Non-pigmented ciliary epithelial cell (primary cell): ENCODE results near the gene PNPLA8.
"Not testable (repeated sequence)": the region's sequence is repeated elsewhere in the genome, so short reads cannot be mapped to it uniquely, and the experiment has no call there.

Source experiments
- DNase-seq: peaks from one replicate; pipeline ENCODE4 v3.0.0-alpha.2; 2010; ENCODE audit warnings: low read depth

PNPLA8 gene

GRCh38 chr7:108529341-108529740 is 3.4 kb upstream of the PNPLA8 start:
- DNase-seq: no peak

- DNase-seq: no peak
Observed at GRCh38 chr7:108528183-108528712, 2.3 kb upstream of the PNPLA8 start.

DNA sequence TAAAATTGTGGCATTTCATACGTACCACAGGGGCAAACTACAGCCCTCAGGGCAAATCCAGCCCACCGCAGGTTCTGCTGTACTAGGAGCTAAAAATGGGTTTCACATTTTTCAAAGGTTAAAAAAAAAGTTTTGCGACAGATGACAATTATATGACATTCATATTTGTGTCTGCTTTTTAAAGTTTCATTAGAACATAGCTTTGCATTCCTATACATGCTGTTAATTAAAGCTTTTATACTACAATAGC is 758 bp upstream of the PNPLA8 start:
- DNase-seq: no peak

DNA sequence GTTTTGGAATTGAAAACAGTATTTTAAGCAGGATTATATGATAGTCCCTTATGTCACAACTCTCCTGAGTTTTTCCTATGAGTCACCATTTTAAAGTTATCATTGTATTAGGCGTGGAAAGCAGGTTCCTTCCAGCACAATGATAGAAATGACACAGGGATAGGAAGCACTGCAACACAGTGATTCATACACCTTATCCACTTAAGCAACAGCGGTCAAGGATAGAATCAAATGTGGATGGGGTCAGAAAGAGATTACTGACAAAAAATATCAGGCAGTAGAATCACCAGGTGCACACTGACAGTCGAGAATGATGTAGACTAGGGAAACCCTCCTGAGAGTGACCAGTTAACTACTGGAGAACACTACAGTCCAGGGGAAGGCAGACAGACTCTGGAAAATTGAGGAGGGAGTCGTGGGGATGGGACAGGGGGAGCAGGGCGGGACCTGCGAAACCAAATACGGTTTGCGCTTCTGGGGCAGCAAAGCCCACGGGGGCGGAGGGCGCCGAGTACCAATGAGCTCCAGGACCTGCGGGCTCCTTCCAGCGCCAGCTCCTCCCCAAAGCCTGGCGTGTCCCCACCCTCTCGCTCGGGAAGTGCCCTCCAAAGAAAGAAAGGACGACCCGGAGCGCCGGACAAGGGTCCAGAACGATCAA is 479 bp downstream of the PNPLA8 start:
- DNase-seq: peak; percentile 27

DNA sequence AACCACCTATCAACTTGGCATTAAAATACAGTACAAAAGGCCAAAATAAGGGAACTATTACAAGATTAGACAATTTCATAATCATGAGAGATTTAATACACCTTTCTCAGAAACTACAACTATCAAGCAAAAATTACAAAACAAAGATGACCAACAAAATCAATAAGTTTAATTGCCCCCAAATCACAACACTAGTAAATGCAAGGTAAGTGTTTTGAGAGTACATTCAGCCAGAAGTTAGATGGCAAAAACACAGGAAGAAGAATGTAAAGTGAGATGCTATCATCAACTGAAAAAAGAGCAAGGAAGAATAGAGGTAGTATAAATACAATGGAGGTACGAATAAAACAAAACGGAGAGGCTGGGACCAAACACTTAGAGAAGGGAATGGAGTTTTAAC is 3.2 kb downstream of the PNPLA8 start:
- DNase-seq: no peak

DNA sequence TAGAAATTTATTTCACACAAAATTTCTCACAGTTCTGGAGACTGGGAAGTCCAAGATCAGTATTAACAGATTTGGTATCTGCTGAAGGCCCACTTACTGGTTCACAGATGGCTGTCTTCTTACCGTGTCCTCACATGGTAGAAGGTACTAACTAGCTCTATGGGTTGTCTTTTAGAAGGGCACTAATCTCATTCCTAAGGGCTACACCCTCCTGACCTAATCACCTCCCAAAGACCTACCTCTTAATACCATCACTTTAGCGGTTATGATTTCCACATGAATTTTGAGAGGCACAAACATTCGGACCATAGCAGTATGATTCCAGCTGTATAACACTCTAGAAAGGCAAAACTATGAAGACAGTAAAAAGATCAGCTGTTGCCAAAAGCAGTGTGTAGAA is 8.0 kb downstream of the PNPLA8 start:
- DNase-seq: no peak

- no peak for DNase-seq
Observed at GRCh38 chr7:108515630-108516029, 10.3 kb downstream of the PNPLA8 start.

- DNase-seq: no peak
Observed at GRCh38 chr7:108515013-108515412, 10.9 kb downstream of the PNPLA8 start.

DNA sequence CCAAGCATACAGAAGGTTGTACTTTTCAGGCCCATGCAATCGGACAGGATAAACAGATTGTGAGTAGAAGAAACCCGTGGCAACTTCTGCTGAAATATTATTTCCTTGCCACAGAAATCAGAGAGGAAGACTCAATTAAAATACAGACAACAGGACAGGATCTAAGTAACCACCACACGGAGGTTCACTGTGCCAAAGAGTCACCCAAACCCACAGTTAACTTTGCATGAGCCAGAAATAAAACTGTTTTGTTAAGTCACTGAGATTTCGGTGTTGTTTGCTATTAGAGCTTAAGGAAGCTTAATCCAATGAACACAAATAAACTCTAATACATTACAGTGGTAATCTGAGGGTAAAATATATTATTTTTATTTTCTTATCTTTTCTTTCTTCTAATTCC is 14.0 kb downstream of the PNPLA8 start:
- DNase-seq: no peak

DNA sequence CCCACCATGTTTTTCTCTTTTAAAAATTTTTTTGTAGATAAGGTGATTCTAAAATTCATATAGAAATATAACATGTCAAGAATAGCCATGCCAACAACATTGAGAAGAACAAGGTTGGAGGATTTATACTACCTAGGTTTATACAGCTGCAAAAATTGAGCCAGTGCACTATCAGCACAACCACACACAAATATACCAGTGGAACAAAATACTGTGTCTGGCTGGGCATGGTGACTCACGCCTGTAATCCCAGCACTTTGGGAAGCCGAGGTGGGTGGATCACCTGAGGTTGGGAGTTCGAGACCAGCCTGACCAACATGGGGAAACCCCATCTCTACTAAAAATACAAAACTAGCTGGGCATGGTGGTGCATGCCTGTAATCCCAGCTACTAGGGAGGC is 21.4 kb downstream of the PNPLA8 start:
- DNase-seq: not testable (repeated sequence)

DNA sequence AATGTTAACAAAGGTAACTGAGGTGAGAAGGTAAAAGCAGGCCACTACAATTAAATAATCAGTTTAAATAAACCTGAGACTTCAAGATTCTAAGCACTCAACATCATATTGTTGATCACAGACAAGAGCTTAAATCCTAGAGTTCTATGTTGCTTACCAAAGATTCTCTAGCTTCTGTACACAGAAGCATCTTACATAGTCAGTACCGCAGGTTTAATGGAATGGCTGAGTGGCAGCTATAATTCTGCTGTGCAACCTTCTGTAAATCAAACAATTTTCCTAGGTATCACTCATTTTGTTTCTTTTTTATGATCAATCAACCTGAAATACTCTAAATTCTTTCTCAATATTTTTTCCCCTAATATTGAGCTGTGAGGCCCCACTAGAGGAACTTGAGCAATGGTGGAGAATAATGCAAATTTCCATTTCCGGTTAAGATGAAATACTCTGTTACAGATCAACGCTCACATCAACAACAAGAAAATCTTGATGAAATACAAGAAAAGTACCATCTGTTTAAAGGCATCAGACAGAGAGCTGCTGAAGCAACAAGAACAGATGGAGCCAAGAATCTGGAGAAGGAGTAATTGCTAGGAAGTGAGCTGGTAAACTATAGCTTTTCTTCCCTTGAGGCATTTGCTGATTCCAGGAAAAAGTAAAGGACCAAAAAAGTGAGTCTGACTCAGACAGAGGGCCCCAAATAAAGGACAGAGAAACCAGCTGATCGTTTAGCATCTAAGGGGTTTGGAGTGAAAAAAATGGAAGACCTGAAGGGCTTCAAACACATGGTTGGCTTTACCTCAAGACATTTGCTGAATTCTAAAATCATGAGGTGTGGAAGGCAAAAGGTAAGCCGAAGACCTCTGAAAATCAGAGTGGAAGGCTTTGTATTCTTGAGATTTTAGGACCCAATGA is 22.6 kb downstream of the PNPLA8 start:
- DNase-seq: no peak

DNA sequence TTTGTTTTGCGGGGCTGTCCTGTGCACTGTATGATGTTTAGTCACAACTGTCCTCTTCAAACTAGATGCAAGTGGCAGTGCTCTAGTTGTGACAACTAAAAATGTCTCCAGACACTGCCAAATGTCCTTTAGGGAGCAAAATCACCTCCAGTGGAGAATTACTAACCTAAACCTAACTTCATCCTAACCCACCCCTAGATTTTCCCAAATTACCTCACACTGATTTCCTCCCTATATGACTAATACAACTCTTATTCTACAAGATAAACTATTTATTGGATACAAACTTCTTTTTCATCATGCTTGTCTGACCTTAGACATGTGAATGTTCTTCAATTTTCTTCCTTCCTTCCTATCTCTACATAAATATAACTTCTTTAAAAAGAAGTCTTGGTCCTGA is 26.4 kb downstream of the PNPLA8 start:
- DNase-seq: no peak

- DNase-seq: no peak
Observed at GRCh38 chr7:108498481-108498880, 27.5 kb downstream of the PNPLA8 start.

GRCh38 chr7:108497082-108497725 is 28.7 kb downstream of the PNPLA8 start:
- DNase-seq: no peak

DNA sequence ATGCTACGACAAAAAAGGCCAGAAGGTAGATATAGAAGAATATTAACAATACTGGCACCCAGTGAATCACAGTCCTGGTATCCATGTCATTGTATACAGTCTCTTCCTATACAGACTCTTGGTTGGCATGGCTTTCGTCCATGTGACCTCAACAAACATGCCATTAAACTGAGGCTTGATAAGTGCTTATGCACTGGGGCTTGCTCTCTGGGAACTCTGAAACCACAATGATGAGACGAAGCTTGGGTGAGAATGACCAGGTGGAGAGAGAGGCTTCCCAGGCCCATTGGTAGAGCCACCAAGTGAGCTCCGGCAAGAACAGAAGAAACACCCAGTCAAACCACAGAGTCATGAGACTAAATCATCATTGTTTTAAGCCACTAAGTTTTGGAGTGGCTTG is 33.2 kb downstream of the PNPLA8 start:
- DNase-seq: no peak

DNA sequence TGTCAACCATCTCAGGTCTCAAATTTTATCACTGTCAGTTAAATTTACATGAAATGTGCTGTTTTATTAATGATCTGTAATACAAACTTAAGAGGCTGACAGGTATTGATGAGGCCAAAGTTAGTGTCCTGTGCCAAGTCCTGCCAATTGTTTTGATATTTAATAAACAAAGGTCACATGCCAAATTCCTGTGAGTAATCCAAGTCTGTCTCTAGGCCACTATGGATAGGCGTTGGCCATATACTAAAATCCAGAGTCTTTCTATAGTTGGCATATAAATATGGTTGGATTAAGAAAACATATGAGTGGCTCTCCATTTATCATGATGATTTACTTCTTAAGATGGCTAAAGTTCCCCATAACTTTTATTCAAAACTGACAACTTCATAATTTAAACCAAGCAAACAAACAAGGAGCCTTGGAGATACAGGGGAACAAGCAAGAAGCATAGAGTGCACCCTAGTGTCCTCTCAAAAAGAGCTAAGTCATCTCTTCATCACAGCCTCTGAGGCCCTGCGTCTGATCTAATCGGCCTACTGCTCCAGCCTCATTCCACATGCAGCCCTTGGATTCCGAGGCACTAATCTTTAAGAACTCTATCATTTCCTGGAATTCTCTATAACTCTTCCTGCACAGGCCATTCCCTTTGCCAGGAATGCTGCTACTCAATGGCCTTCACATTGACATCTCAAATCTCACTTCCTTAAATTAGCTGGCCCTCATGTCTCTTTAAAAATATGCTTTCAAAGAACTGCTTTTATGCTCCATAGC is 37.0 kb downstream of the PNPLA8 start:
- DNase-seq: no peak

DNA sequence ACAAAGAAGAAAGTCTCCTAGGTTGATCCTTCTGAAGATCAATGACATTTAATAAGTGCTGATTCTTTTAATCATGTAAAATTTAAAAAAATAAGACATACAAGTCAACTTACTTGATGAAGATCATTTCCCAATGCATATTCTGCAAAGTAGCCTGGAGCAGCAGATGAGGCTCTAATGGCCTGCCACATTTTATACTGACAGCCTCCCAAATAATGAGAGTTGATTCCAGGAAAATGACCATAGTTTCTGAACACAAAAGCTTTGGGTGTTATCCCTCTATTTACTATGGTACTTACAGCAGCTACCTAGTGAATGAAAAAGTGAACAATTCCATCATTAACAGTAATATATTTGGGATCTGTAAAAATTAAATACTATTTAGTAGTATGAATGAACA is 38.3 kb downstream of the PNPLA8 start:
- DNase-seq: no peak

DNA sequence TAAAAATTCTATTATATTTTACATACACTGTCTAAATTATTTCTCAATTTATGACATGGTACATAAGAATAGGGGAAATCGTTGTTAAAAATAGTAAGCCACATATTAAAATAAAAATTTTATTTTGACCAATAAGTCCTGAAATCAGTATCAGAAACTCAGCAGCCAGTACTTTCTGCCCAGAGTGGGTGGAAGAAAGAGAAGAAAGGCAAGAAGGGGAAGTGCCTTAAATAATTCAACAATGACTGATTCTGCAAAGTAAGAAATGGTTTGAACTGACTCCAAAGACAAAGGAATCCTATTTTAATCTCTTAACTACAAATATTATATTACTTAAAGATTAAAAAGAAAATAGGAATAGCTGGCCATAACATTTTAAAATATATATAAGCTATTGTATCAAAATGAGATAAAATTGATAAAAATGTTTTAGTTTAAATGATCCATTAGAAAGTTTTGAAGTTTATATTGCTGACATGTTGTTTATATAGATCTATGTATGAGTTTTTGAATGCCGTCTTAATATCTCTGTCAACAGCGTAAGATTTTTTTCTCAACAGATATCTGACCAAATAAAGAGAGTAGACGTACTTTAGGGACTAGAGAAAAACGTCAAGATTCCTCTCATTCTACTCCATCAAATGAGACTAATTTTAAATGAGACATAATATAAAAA is 39.5 kb downstream of the PNPLA8 start:
- DNase-seq: peak; percentile 60

GRCh38 chr7:108484137-108484536 is 41.8 kb downstream of the PNPLA8 start:
- no peak for DNase-seq

GRCh38 chr7:108480311-108480710 is 45.6 kb downstream of the PNPLA8 start:
- no peak for DNase-seq

GRCh38 chr7:108479751-108480150 is 46.2 kb downstream of the PNPLA8 start:
- no peak for DNase-seq

DNA sequence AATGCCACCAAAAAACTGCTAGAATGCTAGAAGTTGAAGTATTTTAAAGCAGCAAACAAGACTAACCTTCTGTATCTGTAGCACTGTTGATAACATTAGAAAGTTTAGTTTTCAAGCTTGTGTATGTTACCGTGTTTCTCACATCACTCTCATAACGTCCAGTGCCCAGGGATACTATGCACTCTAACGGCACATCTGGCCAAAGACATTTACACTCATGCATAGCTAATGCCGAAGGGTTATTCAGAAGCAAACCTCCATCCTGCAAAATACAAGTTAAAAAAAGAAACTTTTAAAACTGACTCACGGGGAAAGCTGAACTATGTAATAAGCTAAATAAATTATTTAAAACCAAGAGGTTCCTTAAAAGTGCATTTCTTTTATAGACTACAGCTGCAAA is 46.8 kb downstream of the PNPLA8 start:
- DNase-seq: no peak
